WERI-Rb-1 (cell line): ENCODE data around the gene LTF.
A peak's percentile ranks its signal among the peaks of the same experiment; 100 is the strongest.

Experiments
- DNase-seq: peaks from one replicate; pipeline ENCODE4 v3.0.0-alpha.2; 2020
- H3K27ac ChIP-seq: fragments of 250-450 bp; sonication (Bioruptor Pico); 2 replicates; pipeline ENCODE4 v1.5.1; 2020; ENCODE audit warnings: mild to moderate bottlenecking, moderate library complexity
- H3K27me3 ChIP-seq: fragments of 250-450 bp; sonication (Bioruptor Pico); 2 replicates; pipeline ENCODE4 v1.5.1; 2021; ENCODE audit warnings: mild to moderate bottlenecking, low read depth, moderate library complexity; ENCODE audit not compliant: insufficient read depth, severe bottlenecking
- H3K36me3 ChIP-seq: fragments of 250-450 bp; sonication (Bioruptor Pico); 2 replicates; pipeline ENCODE4 v1.5.1; 2020; ENCODE audit warnings: mild to moderate bottlenecking, moderate library complexity
- H3K4me3 ChIP-seq: 2 replicates; pipeline ENCODE4 v1.5.1; 2011; ENCODE audit warnings: low read depth, mild to moderate bottlenecking, control low read depth, low read length
- H3K9me3 ChIP-seq: fragments of 250-450 bp; sonication (Bioruptor Pico); 2 replicates; pipeline ENCODE4 v1.5.1; 2021; ENCODE audit warnings: mild to moderate bottlenecking, moderate library complexity; ENCODE audit not compliant: severe bottlenecking
- TF ChIP-seq, protein P1 (sequence below): IDR thresholded peaks from 2 replicates; pipeline ENCODE4 v1.5.1; 2011; ENCODE audit warnings: low read depth, mild to moderate bottlenecking, control low read depth, inconsistent platforms, low read length

LTF gene

DNA sequence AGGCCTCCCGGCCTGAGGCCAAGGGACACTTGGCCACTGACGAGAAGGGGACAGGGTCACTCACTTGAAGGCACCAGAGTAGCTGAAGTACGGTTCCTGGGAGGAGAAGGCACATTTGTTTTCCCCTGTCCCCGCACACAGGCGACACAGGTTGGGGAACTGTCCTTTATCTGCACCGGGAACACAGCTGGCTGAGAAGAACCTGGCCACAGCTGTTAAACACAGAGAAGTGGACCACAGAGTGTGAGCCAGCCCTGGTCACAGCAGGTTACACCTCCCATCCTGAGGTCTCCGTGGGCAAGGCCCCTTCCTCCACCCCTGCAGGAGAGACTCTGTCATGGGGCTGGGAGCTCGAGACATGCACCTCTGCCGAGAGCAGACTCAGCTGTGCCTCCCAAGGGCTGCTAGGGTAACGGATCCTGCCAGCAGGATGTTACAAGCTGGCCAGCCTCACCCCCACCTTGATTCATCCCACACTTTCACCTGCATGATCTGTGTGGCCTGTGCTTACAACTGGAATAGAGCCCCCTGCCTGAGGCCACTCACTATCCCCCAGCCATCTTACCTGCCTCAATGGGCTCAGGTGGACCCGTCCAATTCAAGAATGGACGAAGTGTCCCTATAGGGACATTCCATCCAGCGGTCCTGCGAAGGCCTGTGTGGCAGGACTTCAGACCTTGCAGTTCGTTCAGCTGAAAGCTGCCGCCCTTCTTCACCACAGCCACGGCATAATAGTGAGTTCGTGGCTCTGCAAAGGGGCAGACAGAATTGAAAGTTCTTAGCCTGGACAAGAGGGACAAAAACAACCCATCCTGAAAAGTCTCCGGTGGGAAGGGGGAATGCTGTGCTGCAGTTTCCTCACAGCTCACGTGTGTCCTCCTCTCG, 9.2 kb downstream of the LTF start:
- TF ChIP-seq, protein P1, sequence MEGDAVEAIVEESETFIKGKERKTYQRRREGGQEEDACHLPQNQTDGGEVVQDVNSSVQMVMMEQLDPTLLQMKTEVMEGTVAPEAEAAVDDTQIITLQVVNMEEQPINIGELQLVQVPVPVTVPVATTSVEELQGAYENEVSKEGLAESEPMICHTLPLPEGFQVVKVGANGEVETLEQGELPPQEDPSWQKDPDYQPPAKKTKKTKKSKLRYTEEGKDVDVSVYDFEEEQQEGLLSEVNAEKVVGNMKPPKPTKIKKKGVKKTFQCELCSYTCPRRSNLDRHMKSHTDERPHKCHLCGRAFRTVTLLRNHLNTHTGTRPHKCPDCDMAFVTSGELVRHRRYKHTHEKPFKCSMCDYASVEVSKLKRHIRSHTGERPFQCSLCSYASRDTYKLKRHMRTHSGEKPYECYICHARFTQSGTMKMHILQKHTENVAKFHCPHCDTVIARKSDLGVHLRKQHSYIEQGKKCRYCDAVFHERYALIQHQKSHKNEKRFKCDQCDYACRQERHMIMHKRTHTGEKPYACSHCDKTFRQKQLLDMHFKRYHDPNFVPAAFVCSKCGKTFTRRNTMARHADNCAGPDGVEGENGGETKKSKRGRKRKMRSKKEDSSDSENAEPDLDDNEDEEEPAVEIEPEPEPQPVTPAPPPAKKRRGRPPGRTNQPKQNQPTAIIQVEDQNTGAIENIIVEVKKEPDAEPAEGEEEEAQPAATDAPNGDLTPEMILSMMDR, result no peak
- no peak for DNase-seq
- H3K9me3 ChIP-seq, result no peaks in the 10 kb centered on the region
- H3K27ac ChIP-seq, result no peak overlapping the region
- H3K4me3 ChIP-seq, result no peak overlapping the region
- H3K36me3 ChIP-seq, result no peaks in the 10 kb centered on the region
- H3K27me3 ChIP-seq, result no peaks in the 10 kb centered on the region

DNA sequence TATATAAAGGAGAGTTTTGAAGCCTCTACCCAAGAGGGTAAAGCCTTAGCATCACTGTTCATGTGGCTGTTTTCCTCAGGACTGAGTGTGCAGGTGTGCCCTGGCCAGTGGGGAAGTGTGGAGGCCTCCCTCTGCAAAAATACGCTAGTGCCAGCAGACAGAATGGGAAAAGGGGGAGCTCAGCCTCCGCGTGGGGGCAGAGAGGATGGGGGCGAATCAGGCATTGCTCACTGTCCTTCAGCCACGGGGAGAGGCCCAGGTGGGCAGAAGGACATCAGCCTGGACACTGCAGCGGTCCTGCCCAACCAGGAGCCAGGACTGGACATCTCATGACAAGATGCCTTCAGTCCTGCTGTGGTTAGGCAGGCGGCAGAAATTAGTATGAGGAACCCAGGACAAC, 10.1 kb downstream of the LTF start:
- no peaks in the 10 kb centered on the region for H3K9me3 ChIP-seq
- TF ChIP-seq, protein P1, result no peak
- no peaks in the 10 kb centered on the region for H3K27me3 ChIP-seq
- no peak overlapping the region for H3K27ac ChIP-seq
- no peak overlapping the region for H3K4me3 ChIP-seq
- no peaks in the 10 kb centered on the region for H3K36me3 ChIP-seq
- no peak for DNase-seq

DNA sequence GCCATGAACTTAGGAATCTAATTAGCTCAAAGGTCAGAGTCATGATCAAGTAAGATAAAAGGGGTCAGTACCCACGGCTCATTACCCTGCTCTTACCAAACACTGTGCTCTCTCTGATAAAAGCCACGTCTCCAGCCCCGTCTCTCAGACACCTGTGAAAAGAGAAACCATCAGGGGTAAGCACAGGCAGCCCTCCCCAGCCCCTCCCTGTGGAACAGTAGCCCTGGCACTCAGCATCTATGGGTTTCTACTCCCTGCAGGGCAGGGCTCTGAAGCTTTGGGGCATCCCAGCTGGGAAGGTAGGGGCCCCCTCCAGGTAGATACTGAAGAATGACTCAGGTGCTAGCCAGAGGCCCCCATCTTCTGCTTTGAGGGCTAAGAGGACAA, 10.5 kb downstream of the LTF start:
- H3K36me3 ChIP-seq, result no peaks in the 10 kb centered on the region
- DNase-seq, result no peak
- H3K27ac ChIP-seq, result no peak overlapping the region
- no peak overlapping the region for H3K4me3 ChIP-seq
- H3K27me3 ChIP-seq, result no peaks in the 10 kb centered on the region
- TF ChIP-seq, protein P1, result no peak
- no peaks in the 10 kb centered on the region for H3K9me3 ChIP-seq

DNA sequence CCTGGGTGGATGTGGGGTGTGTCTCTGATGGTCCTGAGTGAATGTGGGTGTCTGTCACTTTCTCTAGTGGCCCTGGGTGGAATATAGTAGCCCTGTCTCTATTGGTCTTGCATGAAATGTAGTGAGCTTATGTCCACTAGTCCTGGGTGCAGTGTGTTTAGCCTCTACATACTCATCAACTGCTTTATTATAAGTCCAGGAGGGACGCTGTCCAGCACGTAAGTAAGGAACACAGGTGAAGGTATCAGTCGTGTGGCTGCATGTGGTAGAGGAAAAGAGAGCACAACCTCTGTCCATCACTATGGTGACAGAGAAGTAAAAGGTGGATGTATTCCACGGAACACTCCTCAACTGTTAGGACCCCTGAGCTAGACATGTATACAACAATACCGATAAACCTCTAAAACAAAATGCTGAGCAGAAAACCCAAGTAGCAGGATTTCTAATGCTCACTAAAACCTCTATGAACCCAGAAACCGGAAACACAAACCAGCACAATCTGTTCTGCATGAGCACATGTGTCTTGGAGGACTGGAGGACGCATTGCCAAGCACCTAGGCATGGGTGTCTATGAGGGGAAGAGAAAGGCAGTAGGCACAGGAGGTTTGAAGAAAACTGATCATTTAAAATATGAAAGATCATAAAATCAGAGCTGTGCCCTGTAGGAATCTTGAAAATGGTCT, 11.0 kb downstream of the LTF start:
- H3K27me3 ChIP-seq, result no peaks in the 10 kb centered on the region
- DNase-seq, result no peak
- H3K36me3 ChIP-seq, result no peaks in the 10 kb centered on the region
- H3K27ac ChIP-seq, result no peak overlapping the region
- no peaks in the 10 kb centered on the region for H3K9me3 ChIP-seq
- no peak overlapping the region for H3K4me3 ChIP-seq
- TF ChIP-seq, protein P1, result no peak

DNA sequence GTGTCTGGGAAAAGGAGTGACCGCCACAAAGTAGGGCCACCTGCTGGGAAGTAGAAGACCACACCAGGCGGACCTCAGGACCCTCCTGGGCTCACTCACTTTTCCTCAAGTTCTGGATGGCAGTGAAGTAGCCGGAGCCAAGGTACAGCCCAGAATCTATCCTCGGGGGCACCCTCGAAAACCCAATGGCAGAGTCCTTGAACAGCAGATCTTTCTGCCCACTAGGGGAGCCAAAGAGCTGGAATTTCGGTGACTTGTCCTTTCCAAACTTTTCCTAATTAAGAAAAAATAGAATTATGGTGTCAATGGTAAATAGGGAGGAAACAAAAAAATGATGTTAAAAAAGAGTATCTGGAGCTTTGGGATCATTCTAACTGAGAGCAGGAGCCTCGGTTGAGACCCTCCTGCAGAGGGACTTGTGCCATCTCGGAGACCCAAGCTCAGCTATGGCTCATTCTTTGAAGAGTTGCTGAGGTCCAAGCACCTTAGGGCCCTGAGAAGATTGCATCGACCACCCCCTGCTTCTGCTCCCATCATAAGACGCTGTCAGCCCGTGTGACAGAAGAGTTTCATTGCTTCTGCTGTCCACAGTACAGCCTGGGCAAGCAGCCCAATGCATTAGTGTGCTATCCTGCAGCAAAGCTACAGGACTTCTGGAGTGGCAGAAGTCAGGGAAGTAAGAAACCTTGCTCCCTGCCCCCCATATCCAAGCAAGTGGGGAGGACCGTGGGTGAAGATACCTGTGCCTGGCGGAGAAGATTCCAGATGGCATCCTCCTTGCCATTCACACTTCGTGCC, 14.8 kb downstream of the LTF start:
- H3K9me3 ChIP-seq, result no peaks in the 10 kb centered on the region
- no peak overlapping the region for H3K27ac ChIP-seq
- no peak for DNase-seq
- no peaks in the 10 kb centered on the region for H3K36me3 ChIP-seq
- no peak overlapping the region for H3K4me3 ChIP-seq
- TF ChIP-seq, protein P1, result peak; percentile 60
- H3K27me3 ChIP-seq, result no peaks in the 10 kb centered on the region
